Testis (tissue), 3 donors: Measurements from ENCODE around the gene DPP10. TPM values are rescaled to one million over a fixed set of nuclear protein-coding genes. Genes with fewer than 3 reads are reported as not detected.

Experiments used
- DNase-seq: peaks from one replicate; pipeline ENCODE4 v3.0.0-alpha.2; 2019
- H3K27ac ChIP-seq, 2 donors: fragments of 200-600 bp; sonication (generic); one replicate each; pipeline ENCODE4 v1.5.1; 2019
- H3K27me3 ChIP-seq: fragments of 200-600 bp; sonication (generic); one replicate; pipeline ENCODE4 v1.5.1; 2019
- H3K36me3 ChIP-seq: fragments of 200-600 bp; sonication (generic); one replicate; pipeline ENCODE4 v1.5.1; 2017; ENCODE audit warnings: low read depth; ENCODE audit errors: missing control alignments
- H3K4me1 ChIP-seq: fragments of 200-600 bp; sonication (generic); one replicate; pipeline ENCODE4 v1.5.1; 2019
- H3K4me3 ChIP-seq, 2 donors: fragments of 200-600 bp; sonication (generic); one replicate each; pipeline ENCODE4 v1.5.1; 2017 to 2019
- H3K9me3 ChIP-seq: fragments of 200-600 bp; sonication (generic); one replicate; pipeline ENCODE4 v1.5.1; 2017
- CTCF ChIP-seq, 3 experiments: fragments of 450-650 bp in 2 of 3; fragments of 200-600 bp in 1 of 3; sonication (generic) in 1 of 3; IDR thresholded peaks; one replicate each; pipeline ENCODE4 v1.5.1; 2016 to 2019; ENCODE audit warnings: antibody characterized with exemption in 3 of 3, mild to moderate bottlenecking in 2 of 3, moderate library complexity in 1 of 3
- POLR2A ChIP-seq: fragments of 450-650 bp; IDR thresholded peaks from one replicate; pipeline ENCODE4 v1.6.1; 2017; ENCODE audit warnings: antibody characterized with exemption, mild to moderate bottlenecking, moderate library complexity
- WGBS, 2 donors: methylation state at CpG; one replicate each; pipeline ENCODE4 v1.1.5; 2018; 5-methylcytosine and 5-hydroxymethylcytosine counted together
- intact Hi-C: fragments of 100-400 bp; cut with DNase I; formaldehyde crosslinking; loops from one replicate; pipeline ENCODE4 v1.15.1; 2023; ENCODE audit warnings: low total_unique reads
- polyA plus RNA-seq: library from polyadenylated mRNA; stranded (reverse); fragments of 350-450 nt; fragmentation: Illumina TruSeq; extraction: RNeasy Lipid Tissue Mini Kit (QIAGEN cat#74804); gene quantifications from one replicate; pipeline ENCODE4 v1.2.3, GENCODE V29; 2014; ENCODE audit warnings: low read depth, low replicate concordance; ENCODE audit not compliant: insufficient read depth
- small RNA-seq, 2 donors: library from RNA; depleted of rRNA; stranded (forward); fragments of <200 nt; gene quantifications; one replicate each; pipeline ENCODE3, GENCODE V24; 2016
- total RNA-seq, 2 donors: library from RNA; depleted of rRNA; stranded (reverse); fragments of >200 nt; gene quantifications; one replicate each; pipeline ENCODE4 v1.2.3, GENCODE V29; 2016

Gene DPP10
- total and polyA plus RNA-seq, 3 donors from 2014 or later: 1.7 to 6.7 (median 6.7) TPM

DNA sequence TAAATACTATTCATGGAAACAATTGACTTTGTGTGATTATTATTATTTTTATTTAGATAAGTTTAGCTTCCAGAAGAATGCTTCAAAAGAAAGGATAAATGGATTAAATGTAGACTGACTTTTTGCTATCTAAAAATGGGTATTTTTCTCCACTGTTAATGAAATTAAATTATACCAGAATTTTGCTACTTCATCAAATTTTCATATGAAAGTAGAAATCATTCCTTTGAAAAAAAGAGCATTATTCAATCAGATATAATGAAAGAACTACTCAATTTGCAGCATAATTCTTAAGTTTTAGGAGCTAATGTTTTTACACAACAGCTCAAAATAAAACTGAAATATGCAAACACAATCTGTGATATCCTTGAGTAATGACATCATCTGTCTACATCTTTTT is 1424.6 kb downstream of the DPP10 start:
- Histone ChIP-seq H3K4me1 (no peaks in the 10 kb centered on the region), H3K27ac (no peak overlapping the region), H3K4me3 (no peak overlapping the region), H3K9me3 (no peaks in the 10 kb centered on the region), H3K36me3 (no peaks in the 10 kb centered on the region), H3K27me3 (no peaks in the 10 kb centered on the region)
- TF ChIP-seq POLR2A: no peak
- no peak for TF ChIP-seq CTCF (IDR thresholded peaks at IDR 0.05)
- intact Hi-C loops: no loop called here
- no peak for DNase-seq

GRCh38 chr2:115874427-115874826 is 1432.0 kb downstream of the DPP10 start:
- H3K9me3 ChIP-seq: no peaks in the 10 kb centered on the region
- H3K4me1 ChIP-seq: no peaks in the 10 kb centered on the region
- no peak for DNase-seq
- TF ChIP-seq CTCF (IDR thresholded peaks at IDR 0.05) (no peak), POLR2A (no peak)
- intact Hi-C loops: no loop called here
- H3K4me3 ChIP-seq: no peak overlapping the region
- 56 to 61% methylated on average over 3 of the region's 3 CpGs for WGBS, 2 donors
- no peaks in the 10 kb centered on the region for H3K27me3 ChIP-seq
- H3K36me3 ChIP-seq: no peaks in the 10 kb centered on the region
- no peak overlapping the region for H3K27ac ChIP-seq

- Histone ChIP-seq H3K9me3 (no peaks in the 10 kb centered on the region), H3K4me3 (no peak overlapping the region), H3K27me3 (no peaks in the 10 kb centered on the region), H3K4me1 (no peaks in the 10 kb centered on the region), H3K36me3 (no peaks in the 10 kb centered on the region), H3K27ac (no peak overlapping the region)
- intact Hi-C loops: no loop called here
- no peak for TF ChIP-seq POLR2A
- peak in 2 of 3 experiments; percentile 6 to 14 for TF ChIP-seq CTCF (IDR thresholded peaks at IDR 0.05)
- 83 to 97% methylated on average over 1 of the region's 1 CpG for WGBS, 2 donors
- no peak for DNase-seq
Observed at GRCh38 chr2:115880558-115880957, 1438.1 kb downstream of the DPP10 start.

- intact Hi-C loops: no loop called here
- no peaks in the 10 kb centered on the region for H3K4me1 ChIP-seq
- no peaks in the 10 kb centered on the region for H3K36me3 ChIP-seq
- no peaks in the 10 kb centered on the region for H3K27me3 ChIP-seq
- H3K27ac ChIP-seq: no peak overlapping the region
- TF ChIP-seq POLR2A: no peak
- H3K4me3 ChIP-seq: no peak overlapping the region
- no peak for DNase-seq
- H3K9me3 ChIP-seq: no peaks in the 10 kb centered on the region
- 80 to 85% methylated on average over 1 of the region's 1 CpG for WGBS, 2 donors
Observed at GRCh38 chr2:115887209-115887776, 1444.9 kb downstream of the DPP10 start.

Small RNA genes within 50 kb of the gene (small RNA-seq; reads per million reads assigned to genes)
- 0 to 0.09 reads per million in 2 donors for gene RNU2-41P
